Tongue (tissue), 2 donors: ENCODE results near the gene F8. TPM values are rescaled to one million over a fixed set of nuclear protein-coding genes. Genes with fewer than 3 reads are reported as not detected.
A peak's percentile ranks its signal among the peaks of the same experiment; 100 is the strongest.
"Not testable (repeated sequence)": the region's sequence is repeated elsewhere in the genome, so short reads cannot be mapped to it uniquely, and the experiment has no call there.

Experiments used
- DNase-seq: peaks from one replicate; pipeline ENCODE4 v3.0.0-alpha.2; 2015
- total RNA-seq: library from RNA; depleted of rRNA; stranded (reverse); fragments of >200 nt; gene quantifications from one replicate; pipeline ENCODE4 v1.2.3, GENCODE V29; 2014

The F8 gene
- total RNA-seq, 1 donor from 2014 or later, result 7.3 TPM

GRCh38 chrX:154873329-154873728 is 149.2 kb downstream of the F8 start:
- DNase-seq, result no peak

DNA sequence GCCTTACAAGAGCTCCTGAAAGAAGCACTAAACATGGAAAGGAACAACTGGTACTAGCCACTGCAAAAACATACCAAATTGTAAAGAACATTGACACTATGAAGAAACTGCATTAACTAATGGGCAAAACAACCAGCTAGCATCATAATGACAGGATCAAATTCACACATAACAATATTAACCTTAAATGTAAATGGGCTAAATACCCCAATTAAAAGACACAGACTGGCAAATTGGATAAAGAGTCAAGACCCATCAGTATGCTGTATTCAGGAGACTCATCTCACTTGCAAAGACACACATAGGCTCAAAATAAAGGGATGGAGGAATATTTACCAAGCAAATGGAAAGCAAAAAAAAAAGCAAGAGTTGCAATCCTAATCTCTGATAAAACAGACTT is 154.0 kb downstream of the F8 start:
- DNase-seq, result not testable (repeated sequence)

GRCh38 chrX:154855256-154855655 is 167.3 kb downstream of the F8 start:
- DNase-seq, result no peak

GRCh38 chrX:154850957-154851611 is 171.4 kb downstream of the F8 start:
- no peak for DNase-seq

- DNase-seq, result peak; percentile 15
These were observed 181.7 kb downstream of the F8 start for GRCh38 chrX:154840856-154841255.

DNA sequence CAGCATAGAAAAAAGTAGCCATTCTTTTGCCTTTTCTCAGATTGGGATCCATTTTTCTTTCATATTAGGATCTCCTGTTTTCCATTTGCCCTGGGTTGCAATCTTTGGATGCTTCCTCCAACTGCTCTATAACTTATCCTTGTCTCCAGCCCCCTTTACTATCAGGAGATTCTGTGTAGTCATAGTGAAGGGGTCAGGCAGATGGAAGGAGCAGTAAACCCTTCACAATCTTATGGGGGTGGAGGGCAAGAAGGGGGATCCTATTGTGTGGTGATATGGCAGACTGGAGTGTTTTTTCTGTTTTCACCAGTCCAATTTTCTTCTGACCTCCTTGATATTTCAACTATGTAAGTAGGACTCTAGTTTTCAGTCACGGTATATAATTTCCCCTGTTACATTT is 186.4 kb downstream of the F8 start:
- DNase-seq, result no peak

GRCh38 chrX:154834562-154834961 is 188.0 kb downstream of the F8 start, which contains the start of gene SMIM9:
Gene SMIM9 (minus strand): TSS chrX:154834662. CDS start chrX:154830856, 3,806 bp downstream.
- DNase-seq, result no peak

DNA sequence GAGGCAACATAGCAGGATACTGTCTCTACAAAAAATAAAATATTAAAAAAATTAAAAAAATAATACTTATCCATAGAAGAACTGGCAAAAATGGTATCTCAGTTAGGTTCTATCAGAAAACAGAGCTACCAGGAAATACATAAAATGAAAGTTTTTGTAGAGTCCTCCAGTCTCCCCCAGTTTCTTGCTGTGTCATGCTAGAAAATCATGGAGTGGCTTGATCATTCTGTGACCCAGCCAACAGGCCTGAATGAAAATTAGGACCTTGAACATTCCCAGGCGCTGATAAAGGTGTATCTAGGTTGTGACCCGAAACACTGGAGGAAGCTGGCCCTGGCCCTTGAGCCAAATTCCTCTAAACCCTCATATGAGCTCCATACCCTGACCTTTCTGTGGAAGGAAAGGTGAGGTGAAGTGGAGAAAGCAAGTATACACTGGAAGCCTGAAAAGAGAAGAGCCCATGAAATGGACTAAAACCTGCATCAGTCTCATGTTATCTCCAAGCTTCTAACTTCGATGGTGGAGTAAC is 188.7 kb downstream of the F8 start:
- no peak for DNase-seq

- DNase-seq, result no peak
These were observed 192.5 kb downstream of the F8 start for GRCh38 chrX:154829926-154830442.

- no peak for DNase-seq
These were observed 193.4 kb downstream of the F8 start for GRCh38 chrX:154829134-154829533.

GRCh38 chrX:154828016-154828408 is 194.5 kb downstream of the F8 start:
- no peak for DNase-seq

DNA sequence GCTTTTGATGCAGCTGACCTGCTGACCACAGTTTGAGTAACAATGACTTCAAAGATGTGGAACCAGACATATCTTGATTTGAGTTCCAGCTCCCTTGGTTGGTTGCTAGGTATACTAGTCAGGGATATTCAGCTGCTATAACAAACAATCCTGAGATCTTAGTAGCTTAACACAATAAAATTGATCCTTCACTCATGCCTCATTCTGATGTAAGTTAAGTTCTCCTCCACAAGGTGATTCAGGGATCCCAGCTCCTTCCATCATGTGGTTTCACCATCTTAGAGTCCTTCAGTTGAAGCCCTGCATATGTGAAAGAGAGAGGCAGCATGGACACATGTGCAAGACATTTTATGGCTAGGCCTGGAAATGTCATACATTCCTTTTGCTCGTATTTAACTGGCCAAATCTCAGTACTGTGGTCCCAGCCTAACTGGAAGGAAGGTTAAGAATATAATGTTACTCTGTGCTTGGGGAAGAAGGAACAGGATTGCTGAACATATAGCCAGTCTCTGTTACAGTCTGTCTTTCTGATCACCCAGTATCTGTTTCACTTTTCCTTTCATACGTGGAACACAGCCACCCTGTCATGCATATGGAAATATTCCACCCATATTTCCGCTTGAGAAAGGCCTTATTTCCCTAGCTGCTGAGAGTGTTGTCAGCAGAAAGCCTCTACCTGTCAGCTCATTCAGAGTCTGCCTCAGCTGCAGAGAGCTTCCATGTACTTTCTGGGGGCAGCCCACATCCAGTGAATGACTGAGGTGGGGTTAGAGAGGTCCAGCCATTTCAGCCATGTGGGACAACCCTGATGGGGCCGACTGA is 195.1 kb downstream of the F8 start:
- no peak for DNase-seq

- not testable (repeated sequence) for DNase-seq
These were observed 196.9 kb downstream of the F8 start for GRCh38 chrX:154825586-154825985.

- DNase-seq, result no peak
These were observed 197.9 kb downstream of the F8 start for GRCh38 chrX:154824638-154825037.

GRCh38 chrX:154822029-154822428 is 200.5 kb downstream of the F8 start:
- DNase-seq, result no peak

- DNase-seq, result no peak
These were observed 201.0 kb downstream of the F8 start for GRCh38 chrX:154821523-154821922.

- no peak for DNase-seq
These were observed 202.7 kb downstream of the F8 start for GRCh38 chrX:154819771-154820341.

GRCh38 chrX:154818916-154819770 is 203.4 kb downstream of the F8 start:
- DNase-seq, result no peak

GRCh38 chrX:154817048-154817618 is 205.4 kb downstream of the F8 start:
- not testable (repeated sequence) for DNase-seq

GRCh38 chrX:154816326-154816898 is 206.1 kb downstream of the F8 start:
- not testable (repeated sequence) for DNase-seq

- no peak for DNase-seq
These were observed 207.2 kb downstream of the F8 start for GRCh38 chrX:154815274-154815818.
